Measurements from ENCODE around the gene ANTKMT. TPM values are rescaled to one million over a fixed set of nuclear protein-coding genes. Genes with fewer than 3 reads are reported as not detected.

ANTKMT gene
- total RNA-seq, 2 experiments from 2014 or later, result 8.1 TPM

DNA sequence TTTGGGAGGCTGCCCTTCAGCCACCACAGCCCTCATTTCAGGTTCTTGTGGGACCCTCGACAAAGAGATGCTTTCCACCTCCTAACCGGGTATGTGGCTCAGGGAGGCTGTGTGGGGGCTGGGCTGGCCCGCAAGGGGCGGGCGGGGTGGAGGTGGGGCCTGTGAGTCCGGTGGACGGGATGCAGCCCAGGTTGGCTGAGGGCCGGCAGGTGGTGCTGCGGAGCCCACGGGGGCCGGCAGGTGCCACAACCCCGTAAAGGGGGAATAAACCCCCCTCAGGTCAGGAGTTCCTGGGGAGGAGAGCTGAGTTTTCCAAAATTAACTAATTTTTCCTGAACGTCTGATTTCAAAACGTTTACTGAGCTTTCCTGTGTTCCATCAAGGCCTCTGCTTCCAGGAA, 24.8 kb downstream of the ANTKMT start:
- TF ChIP-seq, protein P1, sequence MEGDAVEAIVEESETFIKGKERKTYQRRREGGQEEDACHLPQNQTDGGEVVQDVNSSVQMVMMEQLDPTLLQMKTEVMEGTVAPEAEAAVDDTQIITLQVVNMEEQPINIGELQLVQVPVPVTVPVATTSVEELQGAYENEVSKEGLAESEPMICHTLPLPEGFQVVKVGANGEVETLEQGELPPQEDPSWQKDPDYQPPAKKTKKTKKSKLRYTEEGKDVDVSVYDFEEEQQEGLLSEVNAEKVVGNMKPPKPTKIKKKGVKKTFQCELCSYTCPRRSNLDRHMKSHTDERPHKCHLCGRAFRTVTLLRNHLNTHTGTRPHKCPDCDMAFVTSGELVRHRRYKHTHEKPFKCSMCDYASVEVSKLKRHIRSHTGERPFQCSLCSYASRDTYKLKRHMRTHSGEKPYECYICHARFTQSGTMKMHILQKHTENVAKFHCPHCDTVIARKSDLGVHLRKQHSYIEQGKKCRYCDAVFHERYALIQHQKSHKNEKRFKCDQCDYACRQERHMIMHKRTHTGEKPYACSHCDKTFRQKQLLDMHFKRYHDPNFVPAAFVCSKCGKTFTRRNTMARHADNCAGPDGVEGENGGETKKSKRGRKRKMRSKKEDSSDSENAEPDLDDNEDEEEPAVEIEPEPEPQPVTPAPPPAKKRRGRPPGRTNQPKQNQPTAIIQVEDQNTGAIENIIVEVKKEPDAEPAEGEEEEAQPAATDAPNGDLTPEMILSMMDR (IDR thresholded peaks at IDR 0.05), result no peak
- POLR2A ChIA-PET, result no interaction called here
- Mint-ChIP-seq H3K36me3 (ENCODE audit: low read depth) (no peaks in the 10 kb centered on the region), H3K4me1 (ENCODE audit: low read depth) (no peaks in the 10 kb centered on the region), H3K27ac (no peak overlapping the region), H3K4me3 (no peak overlapping the region), H3K9me3 (no peaks in the 10 kb centered on the region), H3K27me3 (no peaks in the 10 kb centered on the region)
- Histone ChIP-seq H3K4me3 (ENCODE audit: low read length) (no peak overlapping the region), H3K27ac (ENCODE audit: low read depth in 1 of 2, low read length in 2 of 2) (no peak overlapping the region), H3K27me3 (ENCODE audit: control insufficient read depth in 1 of 2, insufficient read depth in 2 of 2, low read length in 2 of 2) (no peaks in the 10 kb centered on the region), H3K4me1 (ENCODE audit: insufficient read depth, low read length) (peaks cover 6% of the 10 kb centered on the region), H3K36me3 (ENCODE audit: insufficient read depth, low read length) (no peaks in the 10 kb centered on the region), H3K9me3 (ENCODE audit: control insufficient read depth in 1 of 2, insufficient read depth in 1 of 2, low read length in 2 of 2) (no peaks in the 10 kb centered on the region)
- DNase-seq (peak in 1 of 14 experiments; percentile 26), ATAC-seq (ENCODE audit: poor library complexity) (no peak)
- CTCF ChIA-PET, result no interaction called here
- intact Hi-C loops (cut with DNase I, micrococcal nuclease), result no loop called here

DNA sequence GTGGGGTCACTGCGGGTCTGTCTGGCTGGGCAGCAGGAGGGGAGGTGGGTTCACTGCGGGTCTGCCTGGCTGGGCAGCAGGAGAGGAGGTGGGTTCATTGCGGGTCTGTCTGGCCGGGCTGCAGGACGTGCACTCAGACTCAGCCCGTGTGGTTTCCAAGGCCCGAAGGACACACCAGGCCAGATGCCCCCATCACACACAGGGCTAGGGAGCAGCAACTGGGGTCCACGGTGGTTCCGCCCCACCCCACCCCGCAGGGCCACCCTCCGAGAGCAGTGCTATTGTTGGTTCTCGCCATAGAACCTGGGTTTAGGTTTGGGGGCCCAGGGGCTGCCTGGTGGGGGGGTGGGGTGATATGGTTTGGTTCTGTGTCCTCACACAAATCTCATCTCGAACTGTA, 25.7 kb downstream of the ANTKMT start:
- Histone ChIP-seq H3K27me3 (ENCODE audit: control insufficient read depth in 1 of 2, insufficient read depth in 2 of 2, low read length in 2 of 2) (no peaks in the 10 kb centered on the region), H3K9me3 (ENCODE audit: control insufficient read depth in 1 of 2, insufficient read depth in 1 of 2, low read length in 2 of 2) (no peaks in the 10 kb centered on the region), H3K27ac (ENCODE audit: low read depth in 1 of 2, low read length in 2 of 2) (no peak overlapping the region), H3K36me3 (ENCODE audit: insufficient read depth, low read length) (no peaks in the 10 kb centered on the region), H3K4me1 (ENCODE audit: insufficient read depth, low read length) (no peaks in the 10 kb centered on the region), H3K4me3 (ENCODE audit: low read length) (no peak overlapping the region)
- ATAC-seq (ENCODE audit: poor library complexity), result no peak
- POLR2A ChIA-PET, result no interaction called here
- Mint-ChIP-seq H3K27me3 (no peaks in the 10 kb centered on the region), H3K4me3 (no peak overlapping the region), H3K9me3 (no peaks in the 10 kb centered on the region), H3K4me1 (ENCODE audit: low read depth) (no peaks in the 10 kb centered on the region), H3K36me3 (ENCODE audit: low read depth) (no peaks in the 10 kb centered on the region), H3K27ac (no peak overlapping the region)
- no peak for DNase-seq
- intact Hi-C loops (cut with DNase I, micrococcal nuclease), result no loop called here
- CTCF ChIA-PET, result no interaction called here
- TF ChIP-seq, protein P1 (IDR thresholded peaks at IDR 0.05), result no peak

- ChIA-PET CTCF (no interaction called here), POLR2A (no interaction called here)
- DNase-seq (no peak), ATAC-seq (ENCODE audit: poor library complexity) (no peak)
- Mint-ChIP-seq H3K4me3 (no peak overlapping the region), H3K27me3 (no peaks in the 10 kb centered on the region), H3K4me1 (ENCODE audit: low read depth) (no peaks in the 10 kb centered on the region), H3K27ac (no peak overlapping the region), H3K36me3 (ENCODE audit: low read depth) (no peaks in the 10 kb centered on the region), H3K9me3 (no peaks in the 10 kb centered on the region)
- Histone ChIP-seq H3K4me3 (ENCODE audit: low read length) (no peak overlapping the region), H3K27me3 (ENCODE audit: control insufficient read depth in 1 of 2, insufficient read depth in 2 of 2, low read length in 2 of 2) (no peaks in the 10 kb centered on the region), H3K36me3 (ENCODE audit: insufficient read depth, low read length) (no peaks in the 10 kb centered on the region), H3K27ac (ENCODE audit: low read depth in 1 of 2, low read length in 2 of 2) (no peak overlapping the region), H3K9me3 (ENCODE audit: control insufficient read depth in 1 of 2, insufficient read depth in 1 of 2, low read length in 2 of 2) (no peaks in the 10 kb centered on the region), H3K4me1 (ENCODE audit: insufficient read depth, low read length) (no peaks in the 10 kb centered on the region)
- TF ChIP-seq, protein P1 (IDR thresholded peaks at IDR 0.05), result no peak
- intact Hi-C loops (cut with DNase I, micrococcal nuclease), result no loop called here
Observed at GRCh38 chr16:747978-748746, 27.2 kb downstream of the ANTKMT start.
